CD4-positive, alpha-beta T cell treated with Interferon gamma for 1 hour (primary cell): ENCODE results near the gene PXYLP1.

Experiments used
- DNase-seq: peaks from one replicate; pipeline ENCODE4 v3.0.0-alpha.2; 2020

The PXYLP1 gene

GRCh38 chr3:141330235-141330634 lies 98.6 kb downstream of the PXYLP1 start:
- no peak for DNase-seq

GRCh38 chr3:141330718-141331376 lies 99.2 kb downstream of the PXYLP1 start:
- no peak for DNase-seq

- DNase-seq = no peak
Measured at GRCh38 chr3:141331377-141332318, 100.0 kb downstream of the PXYLP1 start.

- DNase-seq = no peak
Measured at GRCh38 chr3:141332416-141332815, 100.8 kb downstream of the PXYLP1 start.

- no peak for DNase-seq
Measured at GRCh38 chr3:141333836-141334626, 102.4 kb downstream of the PXYLP1 start.

- no peak for DNase-seq
Measured at GRCh38 chr3:141334627-141335250, 103.1 kb downstream of the PXYLP1 start.

GRCh38 chr3:141335531-141336061 lies 104.0 kb downstream of the PXYLP1 start:
- DNase-seq = no peak

GRCh38 chr3:141336672-141337522 lies 105.3 kb downstream of the PXYLP1 start:
- DNase-seq = no peak

- DNase-seq = no peak
Measured at GRCh38 chr3:141337523-141337854, 105.9 kb downstream of the PXYLP1 start.

- no peak for DNase-seq
Measured at GRCh38 chr3:141337991-141338390, 106.4 kb downstream of the PXYLP1 start.

- no peak for DNase-seq
Measured at GRCh38 chr3:141338881-141339280, 107.3 kb downstream of the PXYLP1 start.

GRCh38 chr3:141341536-141341935 lies 109.9 kb downstream of the PXYLP1 start:
- no peak for DNase-seq

- no peak for DNase-seq
Measured at GRCh38 chr3:141342386-141342785, 110.8 kb downstream of the PXYLP1 start.

GRCh38 chr3:141343077-141343476 lies 111.5 kb downstream of the PXYLP1 start:
- no peak for DNase-seq

- no peak for DNase-seq
Measured at GRCh38 chr3:141343865-141344271, 112.2 kb downstream of the PXYLP1 start.
